K562 (cell line): ENCODE data around the gene MAZ. TPM values are rescaled to one million over a fixed set of nuclear protein-coding genes. Genes with fewer than 3 reads are reported as not detected.

Experiments used
- ARID1B ChIP-seq: fragments of 450-650 bp; IDR thresholded peaks from 2 replicates; pipeline ENCODE4 v1.6.1; 2016; ENCODE audit warnings: antibody characterized with exemption, mild to moderate bottlenecking, inconsistent platforms
- CHD7 ChIP-seq: fragments of 200-600 bp; sonication (generic); IDR thresholded peaks from one replicate; pipeline ENCODE4 v1.6.1; 2012; ENCODE audit warnings: mild to moderate bottlenecking, low read depth, low read length, inconsistent platforms
- EZH2 ChIP-seq: IDR thresholded peaks from 2 replicates; pipeline ENCODE4 v1.6.1; 2012; ENCODE audit warnings: low read depth, mild to moderate bottlenecking, inconsistent platforms, low read length, borderline replicate concordance
- HMG20A ChIP-seq: fragments of 450-650 bp; formaldehyde crosslinking; conservative IDR thresholded peaks from 2 replicates; pipeline ENCODE4 v1.4.0; 2020; ENCODE audit warnings: mild to moderate bottlenecking, mixed read lengths
- PPARD ChIP-seq: fragments of 250-450 bp; sonication (Bioruptor Pico); IDR thresholded peaks from 2 replicates; pipeline ENCODE4 v1.8.0; 2022; ENCODE audit warnings: inconsistent platforms, mild to moderate bottlenecking, moderate library complexity
- RB1 ChIP-seq: fragments of 450-650 bp; IDR thresholded peaks from 2 replicates; pipeline ENCODE4 v1.6.1; 2017; ENCODE audit warnings: low read depth, mild to moderate bottlenecking
- VEZF1 ChIP-seq: fragments of 200-800 bp; sonication (Bioruptor generic); IDR thresholded peaks from 2 replicates; pipeline ENCODE4 v1.6.1; 2017; ENCODE audit warnings: missing genetic modification characterization, missing compliant biosample characterization
- ZNF445 ChIP-seq: fragments of 250-450 bp; sonication (Bioruptor Pico); IDR thresholded peaks from 2 replicates; pipeline ENCODE4 v1.4.0; 2020; ENCODE audit warnings: low read depth, mild to moderate bottlenecking, moderate library complexity
- ZNF507 ChIP-seq: conservative IDR thresholded peaks from 2 replicates; pipeline ENCODE4 v1.6.1; 2017; ENCODE audit warnings: missing genetic modification characterization, missing compliant biosample characterization
- ZNF740 ChIP-seq, 3 experiments: fragments of 200-800 bp in 1 of 3; sonication (Bioruptor generic) in 1 of 3; sonication (generic) in 1 of 3; formaldehyde crosslinking in 1 of 3; IDR thresholded peaks; 2 replicates each; pipeline versions ENCODE4 v1.6.1 to v1.8.0; 2016 to 2022; ENCODE audit warnings: mild to moderate bottlenecking in 2 of 3, missing compliant biosample characterization in 2 of 3, missing genetic modification characterization in 2 of 3, missing genetic modification reagents in 1 of 3
- polyA plus RNA-seq, 8 experiments: library from polyadenylated mRNA; depleted of rRNA in 4 of 8; stranded (reverse) in 5 of 8; unstranded in 3 of 8; fragments of >200 nt; fragmentation: Nextera tagmentation in 2 of 8; fragmentation: Illumina TruSeq in 1 of 8; extraction: Ambion mirVana in 2 of 8; extraction: Trizol in 1 of 8; gene quantifications; 2 replicates each; pipeline versions ENCODE4 v1.2.1 to v1.2.3, GENCODE V29; 2011 to 2014; ENCODE audit warnings: inconsistent platforms in 1 of 8, missing spikeins in 1 of 8
- total RNA-seq, 7 experiments: library from RNA; depleted of rRNA in 6 of 7; stranded (reverse); fragments of >200 nt in 6 of 7; fragmentation: Illumina TruSeq in 2 of 7; extraction: Trizol in 2 of 7; gene quantifications; 2 replicates each; pipeline versions ENCODE4 v1.2.1 to v1.2.3, GENCODE V29; 2011 to 2021; ENCODE audit warnings: low replicate concordance in 1 of 7

MAZ gene
- total and polyA plus RNA-seq, 9 of the 15 experiments (the other 6 are each of a cell fraction or from before 2014, with no cell fraction given): 45.4 to 532 (median 250) TPM

- TF ChIP-seq VEZF1 (CRISPR knock-in tag): peak; percentile 41; the same call in 1 of the 2 replicates
- TF ChIP-seq ARID1B: no peak
- TF ChIP-seq RB1: 0 out of 2 replicates have a peak, but pooled peaks have one; percentile 11
- no peak for TF ChIP-seq CHD7
- no peak for TF ChIP-seq HMG20A (CRISPR knock-in tag)
- TF ChIP-seq ZNF445: no peak
- no peak for TF ChIP-seq PPARD
- peak; percentile 16; the same call in 1 of the 2 replicates for TF ChIP-seq ZNF740 (CRISPR knock-in tag; IDR thresholded peaks at IDR 0.05)
- no peak for TF ChIP-seq ZNF740 (tag; IDR thresholded peaks at IDR 0.05)
- no peak for TF ChIP-seq EZH2
- no peak for TF ChIP-seq ZNF507 (tag)
Measured at GRCh38 chr16:29811896-29812665, 5.8 kb downstream of the MAZ start, which contains the start of gene PRRT2 (continued).
